Loucy (cell line): Measurements from ENCODE around the gene CDC37.
A peak's percentile ranks its signal among the peaks of the same experiment; 100 is the strongest.
"Not testable (repeated sequence)": the region's sequence is repeated elsewhere in the genome, so short reads cannot be mapped to it uniquely, and the experiment has no call there.

Experiments used
- H2AFZ ChIP-seq: fragments of 200-600 bp; sonication (generic); 2 replicates; pipeline ENCODE4 v1.6.0; 2016; ENCODE audit warnings: antibody characterized with exemption, mild to moderate bottlenecking, low read length, moderate library complexity
- H3F3A ChIP-seq: fragments of 200-600 bp; 2 replicates; pipeline ENCODE4 v1.6.0; 2016; ENCODE audit warnings: antibody characterized with exemption, low read depth, mild to moderate bottlenecking
- H3K27me3 ChIP-seq: fragments of 200-600 bp; sonication (generic); 2 replicates; pipeline ENCODE4 v1.6.1; 2014; ENCODE audit warnings: low read length, mild to moderate bottlenecking; ENCODE audit not compliant: insufficient read depth, poor library complexity, severe bottlenecking
- H3K36me3 ChIP-seq: fragments of 200-600 bp; sonication (generic); 2 replicates; pipeline ENCODE4 v1.6.1; 2016; ENCODE audit warnings: low read length; ENCODE audit not compliant: insufficient read depth
- H3K4me1 ChIP-seq: fragments of 200-600 bp; sonication (generic); 2 replicates; pipeline ENCODE4 v1.5.1; 2014; ENCODE audit warnings: low read length, mild to moderate bottlenecking; ENCODE audit not compliant: insufficient read depth, poor library complexity, severe bottlenecking
- H3K4me2 ChIP-seq: fragments of 200-600 bp; sonication (generic); 2 replicates; pipeline ENCODE4 v1.6.0; 2014; ENCODE audit warnings: antibody characterized with exemption, low read length, low read depth, mild to moderate bottlenecking; ENCODE audit not compliant: poor library complexity, severe bottlenecking
- H3K4me3 ChIP-seq: fragments of 200-600 bp; sonication (generic); 2 replicates; pipeline ENCODE4 v1.5.1; 2014; ENCODE audit warnings: low read length, mild to moderate bottlenecking, mixed read lengths; ENCODE audit not compliant: poor library complexity, severe bottlenecking
- H3K79me2 ChIP-seq: fragments of 200-600 bp; sonication (generic); 2 replicates; pipeline ENCODE4 v1.6.1; 2014; ENCODE audit warnings: low read length; ENCODE audit not compliant: insufficient read depth
- H3K9ac ChIP-seq: fragments of 200-600 bp; sonication (generic); 2 replicates; pipeline ENCODE4 v1.6.0; 2014; ENCODE audit warnings: mild to moderate bottlenecking, low read depth, low read length, moderate library complexity; ENCODE audit not compliant: poor library complexity, severe bottlenecking
- H3K9me2 ChIP-seq: fragments of 200-600 bp; sonication (generic); replicated peaks from 2 replicates; pipeline ENCODE4 v1.6.1; 2016; ENCODE audit warnings: low read depth, low read length, mixed read lengths
- H3K9me3 ChIP-seq: fragments of 200-600 bp; sonication (generic); 2 replicates; pipeline ENCODE4 v1.6.1; 2014; ENCODE audit warnings: mild to moderate bottlenecking, antibody characterized with exemption, low read length, low read depth; ENCODE audit not compliant: insufficient read depth
- H4K20me1 ChIP-seq: fragments of 200-600 bp; sonication (generic); 2 replicates; pipeline ENCODE4 v1.6.0; 2014; ENCODE audit warnings: antibody characterized with exemption, low read length, mild to moderate bottlenecking; ENCODE audit not compliant: insufficient read depth, poor library complexity, severe bottlenecking
- EZH2phosphoT487 ChIP-seq: fragments of 200-600 bp; IDR thresholded peaks from 2 replicates; pipeline ENCODE4 v1.6.1; 2018; ENCODE audit warnings: antibody characterized with exemption, mild to moderate bottlenecking, moderate library complexity, borderline replicate concordance
- TF ChIP-seq, protein P1 (sequence below): fragments of 200-600 bp; sonication (generic); conservative IDR thresholded peaks from 2 replicates; pipeline ENCODE4 v1.5.1; 2014; ENCODE audit warnings: mild to moderate bottlenecking, antibody characterized with exemption, low read length

CDC37 gene

GRCh38 chr19:10379880-10380312 lies 23.4 kb downstream of the CDC37 start:
- H3K27me3 ChIP-seq = no peaks in the 10 kb centered on the region
- H3K36me3 ChIP-seq = peaks cover 5% of the 10 kb centered on the region; the same call in 1 of the 2 replicates
- no peaks in the 10 kb centered on the region for H3K9me3 ChIP-seq
- H3F3A ChIP-seq = no peaks in the 10 kb centered on the region
- H4K20me1 ChIP-seq = peaks cover 3% of the 10 kb centered on the region
- H3K4me3 ChIP-seq = peak overlapping the region; percentile 93
- TF ChIP-seq EZH2phosphoT487 = no peak
- TF ChIP-seq, protein P1, sequence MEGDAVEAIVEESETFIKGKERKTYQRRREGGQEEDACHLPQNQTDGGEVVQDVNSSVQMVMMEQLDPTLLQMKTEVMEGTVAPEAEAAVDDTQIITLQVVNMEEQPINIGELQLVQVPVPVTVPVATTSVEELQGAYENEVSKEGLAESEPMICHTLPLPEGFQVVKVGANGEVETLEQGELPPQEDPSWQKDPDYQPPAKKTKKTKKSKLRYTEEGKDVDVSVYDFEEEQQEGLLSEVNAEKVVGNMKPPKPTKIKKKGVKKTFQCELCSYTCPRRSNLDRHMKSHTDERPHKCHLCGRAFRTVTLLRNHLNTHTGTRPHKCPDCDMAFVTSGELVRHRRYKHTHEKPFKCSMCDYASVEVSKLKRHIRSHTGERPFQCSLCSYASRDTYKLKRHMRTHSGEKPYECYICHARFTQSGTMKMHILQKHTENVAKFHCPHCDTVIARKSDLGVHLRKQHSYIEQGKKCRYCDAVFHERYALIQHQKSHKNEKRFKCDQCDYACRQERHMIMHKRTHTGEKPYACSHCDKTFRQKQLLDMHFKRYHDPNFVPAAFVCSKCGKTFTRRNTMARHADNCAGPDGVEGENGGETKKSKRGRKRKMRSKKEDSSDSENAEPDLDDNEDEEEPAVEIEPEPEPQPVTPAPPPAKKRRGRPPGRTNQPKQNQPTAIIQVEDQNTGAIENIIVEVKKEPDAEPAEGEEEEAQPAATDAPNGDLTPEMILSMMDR = no peak
- H3K79me2 ChIP-seq = peaks cover 26% of the 10 kb centered on the region
- H2AFZ ChIP-seq = peak overlapping the region; percentile 94
- H3K4me2 ChIP-seq = peak overlapping the region; percentile 99
- peak overlapping the region; percentile 94 for H3K9ac ChIP-seq
- peaks cover 13% of the 10 kb centered on the region for H3K4me1 ChIP-seq
- no peaks in the 10 kb centered on the region for H3K9me2 ChIP-seq

DNA sequence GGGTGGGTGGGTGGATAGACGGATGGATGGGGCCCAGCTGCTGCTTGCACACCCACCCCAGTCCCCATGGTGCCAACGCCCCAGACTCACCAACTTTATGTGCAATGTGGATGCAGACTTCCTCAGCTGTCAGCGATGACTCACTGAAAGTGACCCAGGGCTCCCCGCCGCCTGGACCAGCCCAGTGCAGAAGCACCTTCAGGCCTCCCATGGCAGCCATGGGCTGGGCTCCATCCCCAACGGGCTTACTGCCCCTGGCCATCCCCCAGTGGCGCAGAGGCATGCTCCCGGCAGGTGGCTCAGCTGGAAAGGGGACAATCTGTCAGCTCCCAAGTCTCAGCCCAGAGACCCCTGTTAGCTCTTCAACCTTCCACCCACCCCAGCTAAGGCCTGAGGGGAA lies 25.2 kb downstream of the CDC37 start:
- TF ChIP-seq EZH2phosphoT487 = no peak
- TF ChIP-seq, protein P1 = no peak
- H3K9ac ChIP-seq = no peak overlapping the region
- H3K4me1 ChIP-seq = peaks cover 13% of the 10 kb centered on the region
- no peak overlapping the region for H3K4me3 ChIP-seq
- H3K36me3 ChIP-seq = peaks cover 5% of the 10 kb centered on the region; the same call in 1 of the 2 replicates
- no peaks in the 10 kb centered on the region for H3F3A ChIP-seq
- H4K20me1 ChIP-seq = peaks cover 3% of the 10 kb centered on the region
- H3K9me2 ChIP-seq = no peaks in the 10 kb centered on the region
- no peak overlapping the region for H2AFZ ChIP-seq
- H3K9me3 ChIP-seq = no peaks in the 10 kb centered on the region
- H3K27me3 ChIP-seq = no peaks in the 10 kb centered on the region
- peaks cover 26% of the 10 kb centered on the region for H3K79me2 ChIP-seq
- peak overlapping the region; percentile 39 for H3K4me2 ChIP-seq

DNA sequence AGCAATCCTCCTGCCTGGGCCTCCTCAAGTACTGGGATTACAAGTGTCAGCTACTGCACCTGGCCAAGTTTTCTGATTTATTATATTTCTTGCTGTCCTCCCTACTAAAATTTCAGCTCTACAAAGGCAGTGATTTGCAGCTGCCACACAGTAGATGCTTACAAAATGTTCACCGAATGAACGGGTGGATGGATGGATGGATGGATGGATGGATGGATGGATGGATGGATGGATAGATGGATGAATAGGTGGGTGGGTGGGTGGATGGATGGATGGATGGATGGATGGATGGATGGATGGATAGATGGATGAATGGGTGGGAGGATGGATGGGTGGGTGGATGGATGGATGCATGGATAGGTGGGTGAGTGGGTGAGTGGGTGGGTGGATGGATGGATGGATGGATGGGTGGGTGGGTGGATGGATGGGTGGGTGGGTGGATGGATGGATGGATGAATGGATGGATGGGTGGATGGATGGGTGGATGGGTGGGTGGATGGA lies 26.2 kb downstream of the CDC37 start:
- not testable (repeated sequence) for H3K4me3 ChIP-seq, H2AFZ ChIP-seq, H3K9me3 ChIP-seq, H3K36me3 ChIP-seq, H3K27me3 ChIP-seq, H3K4me2 ChIP-seq, H3K9ac ChIP-seq, H3F3A ChIP-seq, H3K9me2 ChIP-seq, H4K20me1 ChIP-seq
- peaks cover 26% of the 10 kb centered on the region for H3K79me2 ChIP-seq
- peaks cover 13% of the 10 kb centered on the region for H3K4me1 ChIP-seq

DNA sequence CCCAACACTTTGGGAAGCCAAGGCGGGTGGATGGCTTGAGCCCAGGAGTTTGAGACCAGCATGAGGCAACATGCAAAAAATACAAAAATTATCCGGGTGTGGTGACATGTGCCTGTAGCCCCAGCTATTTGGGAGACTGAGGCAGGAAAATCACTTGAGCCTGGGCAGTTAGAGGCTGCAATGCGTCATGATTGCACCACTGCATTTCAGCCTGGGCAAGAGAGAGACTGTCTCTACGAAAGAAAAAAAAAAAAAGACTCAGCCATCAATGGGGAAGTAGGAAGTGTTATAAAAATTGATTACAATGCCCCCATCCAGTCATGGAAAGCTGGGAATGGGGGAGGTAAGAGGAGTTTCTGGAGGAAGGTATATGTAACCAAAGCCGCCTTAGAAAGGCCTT lies 28.4 kb downstream of the CDC37 start:
- Histone ChIP-seq H3F3A (no peaks in the 10 kb centered on the region), H3K36me3 (peaks cover 5% of the 10 kb centered on the region; the same call in 1 of the 2 replicates)

More for the DNA sequence above, 28.4 kb downstream of the CDC37 start:
- H3K27me3 ChIP-seq = no peaks in the 10 kb centered on the region
- no peaks in the 10 kb centered on the region for H3K9me3 ChIP-seq
- peaks cover 6% of the 10 kb centered on the region for H3K4me1 ChIP-seq
- no peak overlapping the region for H3K4me3 ChIP-seq
- TF ChIP-seq, protein P1 = no peak
- H3K9me2 ChIP-seq = no peaks in the 10 kb centered on the region
- H3K79me2 ChIP-seq = peaks cover 17% of the 10 kb centered on the region
- H4K20me1 ChIP-seq = peaks cover 3% of the 10 kb centered on the region
- no peak overlapping the region for H3K4me2 ChIP-seq
- H2AFZ ChIP-seq = no peak overlapping the region
- no peak overlapping the region for H3K9ac ChIP-seq
